Effector memory CD4-positive, alpha-beta T cell (primary cell): ENCODE results near the gene APLF.

Source experiments
- DNase-seq, 3 donors: peaks; one replicate each; pipeline ENCODE4 v3.0.0-alpha.2; 2020
- H3K27ac ChIP-seq: 2 replicates; pipeline ENCODE4 v1.7.0; 2013; ENCODE audit warnings: mild to moderate bottlenecking, low read length, moderate library complexity; ENCODE audit not compliant: insufficient read depth, poor library complexity, severe bottlenecking
- H3K27me3 ChIP-seq: replicated peaks from 2 replicates; pipeline ENCODE4 v1.7.0; 2013; ENCODE audit warnings: mild to moderate bottlenecking, low read length; ENCODE audit not compliant: insufficient read depth, control insufficient read depth, poor library complexity, severe bottlenecking
- H3K36me3 ChIP-seq: 2 replicates; pipeline ENCODE4 v1.7.0; 2013; ENCODE audit warnings: mild to moderate bottlenecking, low read length, moderate library complexity; ENCODE audit not compliant: control insufficient read depth, insufficient read depth
- H3K4me1 ChIP-seq: 2 replicates; pipeline ENCODE4 v1.7.0; 2013; ENCODE audit warnings: low read length, mild to moderate bottlenecking; ENCODE audit not compliant: control insufficient read depth, insufficient read depth, poor library complexity, severe bottlenecking
- H3K4me3 ChIP-seq: 2 replicates; pipeline ENCODE4 v1.7.0; 2013; ENCODE audit warnings: low read length, low read depth, mild to moderate bottlenecking; ENCODE audit not compliant: insufficient read depth, poor library complexity, severe bottlenecking
- H3K9me3 ChIP-seq: 2 replicates; pipeline ENCODE4 v1.7.0; 2013; ENCODE audit warnings: mild to moderate bottlenecking, low read length, moderate library complexity; ENCODE audit not compliant: control insufficient read depth

The APLF gene

DNA sequence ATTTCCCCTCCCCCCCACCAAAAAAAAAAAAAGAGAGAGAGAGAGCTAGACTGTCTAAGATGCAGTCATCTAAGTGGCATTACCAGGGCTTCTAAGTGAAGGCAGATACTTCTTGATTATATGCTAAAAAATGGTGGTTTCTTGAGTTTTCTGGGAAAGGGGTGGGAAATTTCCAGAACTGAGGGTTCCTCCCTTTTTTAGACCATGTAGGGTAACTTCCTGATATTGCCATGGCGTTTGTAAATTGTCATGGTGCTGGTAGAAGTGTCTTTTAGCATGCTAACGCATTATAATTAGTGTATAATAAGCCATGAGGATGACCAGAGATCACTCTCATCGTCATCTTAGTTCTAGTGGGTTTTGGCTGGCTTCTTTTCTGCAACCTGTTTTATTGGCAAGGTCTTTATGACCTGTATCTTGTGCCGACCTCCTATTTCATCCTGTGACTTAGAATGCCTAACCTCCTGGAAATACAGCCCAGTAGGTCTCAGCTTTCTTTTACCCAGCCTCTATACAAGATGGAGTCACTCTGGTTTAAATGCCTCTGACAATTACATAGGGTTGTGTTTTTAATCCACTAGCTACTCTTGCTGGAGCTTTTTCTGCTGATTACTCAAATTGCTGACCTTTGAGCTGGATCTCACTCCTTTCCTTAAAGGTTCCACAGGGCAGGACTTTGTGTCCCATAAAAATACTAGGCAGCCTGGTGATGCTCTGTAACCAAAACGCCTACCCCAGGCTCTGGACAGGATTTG, 145.6 kb downstream of the APLF start:
- DNase-seq = no peak
- no peaks in the 10 kb centered on the region for H3K9me3 ChIP-seq
- no peak overlapping the region for H3K4me3 ChIP-seq
- H3K4me1 ChIP-seq = no peaks in the 10 kb centered on the region
- no peaks in the 10 kb centered on the region for H3K27me3 ChIP-seq
- no peak overlapping the region for H3K27ac ChIP-seq
- no peaks in the 10 kb centered on the region for H3K36me3 ChIP-seq

DNA sequence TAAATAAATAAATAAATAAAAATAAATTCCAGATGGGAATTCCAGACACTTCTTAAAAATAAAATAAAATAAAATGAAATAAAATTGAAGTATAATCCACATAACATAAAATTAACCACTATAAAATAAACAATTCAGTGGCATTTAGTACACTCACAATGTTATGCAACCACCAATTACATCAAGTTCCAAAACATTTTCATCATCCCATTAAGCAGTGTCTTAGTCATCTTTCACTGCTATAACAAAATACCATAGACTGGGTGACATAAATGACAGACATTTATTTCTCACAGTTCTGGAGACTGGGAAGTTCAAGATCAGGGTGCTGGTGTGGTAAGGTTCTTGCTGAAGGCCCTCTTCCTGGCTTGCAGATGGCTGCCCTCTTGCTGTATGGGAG, 153.4 kb downstream of the APLF start:
- no peak for DNase-seq
- no peaks in the 10 kb centered on the region for H3K9me3 ChIP-seq
- H3K27ac ChIP-seq = no peak overlapping the region
- H3K4me1 ChIP-seq = no peaks in the 10 kb centered on the region
- no peaks in the 10 kb centered on the region for H3K27me3 ChIP-seq
- H3K36me3 ChIP-seq = no peaks in the 10 kb centered on the region
- H3K4me3 ChIP-seq = no peak overlapping the region

DNA sequence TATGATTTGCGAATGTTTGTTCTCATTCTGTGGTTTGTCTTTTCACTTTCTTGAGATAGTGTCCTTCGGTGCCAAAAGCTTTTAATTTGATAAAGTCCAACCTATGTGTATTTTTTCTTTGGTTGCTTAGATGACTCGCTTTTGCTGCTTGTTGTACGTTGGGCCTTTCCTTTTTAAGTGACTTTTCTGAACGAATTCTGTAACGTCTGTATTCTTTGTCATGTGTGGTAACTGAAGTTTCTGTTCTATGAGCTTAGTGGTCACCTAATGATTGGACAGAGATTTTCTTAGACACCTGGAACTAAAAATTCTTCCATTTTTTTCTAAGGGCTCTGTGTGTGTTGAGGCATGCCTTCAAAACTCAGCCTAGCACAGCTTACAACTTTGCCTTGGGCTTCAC, 156.4 kb downstream of the APLF start:
- H3K27ac ChIP-seq = no peak overlapping the region
- H3K4me1 ChIP-seq = no peaks in the 10 kb centered on the region
- no peaks in the 10 kb centered on the region for H3K27me3 ChIP-seq
- H3K4me3 ChIP-seq = no peak overlapping the region
- no peaks in the 10 kb centered on the region for H3K9me3 ChIP-seq
- DNase-seq = no peak
- no peaks in the 10 kb centered on the region for H3K36me3 ChIP-seq

DNA sequence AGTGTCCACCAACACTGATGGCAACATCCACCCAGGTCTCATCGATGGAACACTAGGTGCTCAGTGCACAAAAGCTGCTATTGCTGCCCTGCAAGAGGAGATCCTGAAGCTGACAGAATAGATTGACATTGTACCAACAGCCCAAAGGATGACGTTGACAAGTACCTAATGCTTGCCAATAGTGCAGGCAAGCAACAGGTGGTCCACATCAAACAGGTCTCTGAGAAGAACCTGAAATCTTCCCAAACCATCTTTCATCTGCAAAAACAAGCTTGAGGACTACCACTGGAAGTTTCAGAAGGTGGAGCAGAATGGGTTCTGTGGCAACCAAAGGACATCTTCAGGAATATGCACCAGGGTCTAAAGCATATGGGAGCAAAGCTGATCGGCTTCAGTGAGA, 160.2 kb downstream of the APLF start:
- Histone ChIP-seq H3K27me3 (no peaks in the 10 kb centered on the region), H3K27ac (no peak overlapping the region), H3K4me3 (no peak overlapping the region), H3K4me1 (no peaks in the 10 kb centered on the region), H3K36me3 (no peaks in the 10 kb centered on the region), H3K9me3 (no peaks in the 10 kb centered on the region)
- DNase-seq = no peak
